Choroid plexus epithelial cell (primary cell): ENCODE measurements around the gene TLR6.

Source experiments
- DNase-seq: peaks from one replicate; pipeline ENCODE4 v3.0.0-alpha.2; 2010; ENCODE audit warnings: low read depth
- H3K4me3 ChIP-seq: 2 replicates; pipeline ENCODE4 v1.5.1; 2011; ENCODE audit warnings: low read depth, mild to moderate bottlenecking, control low read depth, low read length, moderate library complexity
- CTCF ChIP-seq: conservative IDR thresholded peaks from 2 replicates; pipeline ENCODE4 v1.5.1; 2011; ENCODE audit warnings: low read depth, mild to moderate bottlenecking, control low read depth, inconsistent platforms, low read length, moderate library complexity

Gene TLR6

DNA sequence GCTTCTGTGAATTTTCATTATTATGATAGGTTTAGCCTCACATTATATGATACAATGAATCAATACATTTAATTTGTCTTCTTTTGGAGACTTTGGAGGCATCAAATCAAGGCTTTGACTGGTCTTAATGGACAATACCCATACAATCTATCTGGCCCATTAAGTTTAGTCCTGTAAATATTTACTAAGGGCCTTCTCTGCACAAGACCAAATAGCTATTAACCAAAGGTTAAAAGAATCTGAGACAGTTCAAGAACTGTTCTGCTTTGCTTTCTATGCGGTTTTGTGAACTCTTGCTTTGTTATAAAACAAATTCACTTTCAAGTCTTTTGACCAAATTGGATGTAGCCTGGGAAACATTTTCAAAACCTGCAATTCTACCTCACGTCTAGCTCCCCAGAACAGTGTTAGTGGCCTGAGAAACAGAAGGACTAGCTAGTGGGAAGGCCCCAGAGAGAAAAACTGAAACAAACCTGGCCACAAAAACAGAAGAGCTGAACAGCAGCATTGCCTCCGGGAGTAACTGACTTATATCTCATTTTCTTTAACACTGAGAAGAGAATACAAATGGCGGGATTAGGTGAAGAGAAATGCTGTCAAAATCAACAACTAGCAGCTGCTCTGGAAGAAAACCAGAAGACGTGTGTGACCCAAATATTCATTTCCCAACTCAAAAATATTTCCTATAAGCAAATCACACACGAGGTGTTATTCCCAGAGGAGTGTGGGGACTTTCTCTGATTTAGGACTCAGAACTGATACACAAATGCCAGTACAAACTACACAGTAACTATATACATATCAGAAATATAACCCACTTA, 52.6 kb downstream of the TLR6 start:
- no peak for TF ChIP-seq CTCF
- peak; percentile 30 for DNase-seq
- no peak overlapping the region for H3K4me3 ChIP-seq

DNA sequence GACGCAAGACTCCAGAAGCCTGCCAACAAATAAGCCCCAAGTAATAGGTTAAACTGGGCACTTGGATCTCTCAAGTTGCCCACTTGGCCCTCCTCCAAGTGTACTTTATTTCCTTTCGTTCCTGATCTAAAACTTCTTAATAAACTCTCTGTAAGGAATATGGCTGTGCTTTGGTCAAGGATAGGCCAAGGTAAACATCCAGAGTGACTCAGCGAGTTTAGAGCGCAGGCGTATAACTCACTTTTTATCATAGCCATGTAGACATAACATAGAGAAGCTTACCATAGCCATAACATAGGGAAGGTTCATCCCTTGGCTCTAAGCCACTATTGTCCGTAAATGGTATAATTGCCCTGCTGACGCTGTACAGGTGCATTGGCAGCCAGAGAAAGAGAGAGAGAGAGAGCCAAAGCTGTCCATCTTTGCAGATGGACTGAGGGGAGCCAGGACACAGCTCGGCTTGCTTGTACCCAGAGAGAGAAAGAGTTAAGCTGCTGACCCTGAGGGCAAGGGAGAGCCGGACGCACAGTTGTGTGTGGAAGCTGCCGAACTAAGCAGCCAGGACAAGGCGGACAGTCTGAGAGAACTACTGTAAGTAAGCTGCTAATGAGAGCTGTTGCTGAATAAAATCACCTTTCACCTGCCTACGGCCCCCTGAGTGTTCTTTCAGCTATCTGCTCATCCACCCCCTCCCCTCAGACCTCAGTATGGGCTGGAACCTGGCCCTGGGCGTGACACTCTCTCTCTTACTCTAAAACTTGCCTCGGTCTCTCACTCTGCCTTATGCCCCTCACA, 53.9 kb downstream of the TLR6 start:
- no peak for DNase-seq
- no peak for TF ChIP-seq CTCF
- no peak overlapping the region for H3K4me3 ChIP-seq

DNA sequence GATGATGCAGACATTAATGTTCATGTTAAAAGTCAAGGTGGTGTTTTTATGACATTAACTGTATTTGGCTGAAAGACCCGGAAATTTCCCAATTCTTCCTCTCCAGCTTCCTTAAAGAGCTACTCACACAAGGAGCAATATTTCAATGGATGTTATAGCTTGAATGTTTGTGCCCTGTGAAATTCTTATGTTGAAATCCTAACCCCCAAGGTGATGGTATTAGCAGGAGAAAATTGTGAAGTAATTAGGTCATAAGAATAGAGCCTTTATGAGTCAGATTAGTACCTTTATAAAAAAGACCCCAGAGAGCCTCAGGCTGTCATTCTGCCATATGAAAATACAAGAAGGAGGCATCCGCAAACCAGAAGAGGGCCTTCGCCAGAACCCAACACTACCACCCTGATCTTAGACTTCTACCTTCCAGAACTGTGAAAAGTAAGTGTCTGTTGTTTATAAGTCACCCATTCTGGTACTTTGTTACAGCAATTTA, 55.6 kb downstream of the TLR6 start:
- TF ChIP-seq CTCF, result no peak
- peak; percentile 70 for DNase-seq
- H3K4me3 ChIP-seq, result no peak overlapping the region

DNA sequence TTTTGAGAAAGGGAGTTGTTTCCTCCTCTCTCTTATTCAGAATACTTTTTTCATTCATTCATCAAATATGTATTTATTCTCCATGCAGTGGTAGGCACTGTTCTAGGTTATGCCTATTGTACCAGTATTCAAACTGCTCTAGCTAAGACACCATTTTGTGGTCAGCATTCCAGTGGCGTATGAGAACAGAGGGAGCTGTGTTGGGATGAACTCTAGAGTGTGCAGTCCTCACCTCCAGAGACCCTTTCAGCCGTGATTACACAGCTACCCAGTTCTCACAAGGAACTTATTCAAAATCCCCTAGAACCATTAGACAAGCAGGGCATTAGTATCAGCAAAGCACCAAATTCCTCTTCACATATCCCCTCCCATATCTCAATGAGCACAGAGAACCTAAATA, 56.3 kb downstream of the TLR6 start:
- H3K4me3 ChIP-seq, result no peak overlapping the region
- no peak for TF ChIP-seq CTCF
- DNase-seq, result no peak

GRCh38 chr4:38795087-38795486, 61.5 kb downstream of the TLR6 start:
- TF ChIP-seq CTCF, result no peak
- H3K4me3 ChIP-seq, result no peak overlapping the region
- no peak for DNase-seq

DNA sequence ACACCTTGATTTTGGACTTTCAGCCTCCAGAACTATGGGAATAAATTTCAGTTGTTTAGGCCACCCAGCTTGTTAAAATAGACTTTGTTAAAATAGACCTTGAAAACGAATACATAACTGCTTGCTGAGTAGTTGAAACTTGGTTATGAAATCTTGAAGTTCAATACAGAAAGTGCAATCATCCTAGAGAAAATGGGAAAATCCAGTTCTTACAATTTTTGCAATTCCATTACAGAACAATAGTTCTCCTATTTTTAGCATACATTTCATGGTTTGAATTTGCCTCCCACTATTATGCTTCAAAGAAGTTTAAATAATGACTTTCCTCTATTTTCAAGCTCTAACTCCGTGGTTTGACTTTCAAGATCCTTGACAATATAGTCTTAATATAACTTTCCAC, 62.6 kb downstream of the TLR6 start:
- no peak for DNase-seq
- no peak for TF ChIP-seq CTCF
- H3K4me3 ChIP-seq, result no peak overlapping the region
